Muscle layer of duodenum (tissue), 2 donors: ENCODE results near the gene PHF2.

Source experiments
- H3K27ac ChIP-seq: one replicate; pipeline ENCODE4 v1.7.0; 2013; ENCODE audit warnings: mild to moderate bottlenecking, low read length
- H3K27me3 ChIP-seq: one replicate; pipeline ENCODE4 v1.7.0; 2013; ENCODE audit warnings: low read depth, mild to moderate bottlenecking, control low read depth, low read length
- H3K36me3 ChIP-seq, 2 donors: one replicate each; pipeline ENCODE4 v1.7.0; 2013; ENCODE audit warnings: low read length in 2 of 2, control low read depth in 1 of 2, mild to moderate bottlenecking in 1 of 2; ENCODE audit not compliant: insufficient read depth in 2 of 2, control insufficient read depth in 1 of 2
- H3K4me1 ChIP-seq, 2 donors: one replicate each; pipeline ENCODE4 v1.7.0; 2013; ENCODE audit warnings: low read length in 2 of 2, mild to moderate bottlenecking in 2 of 2, control low read depth in 1 of 2, moderate library complexity in 1 of 2; ENCODE audit not compliant: insufficient read depth in 2 of 2, control insufficient read depth in 1 of 2
- H3K4me3 ChIP-seq, 2 donors: one replicate each; pipeline ENCODE4 v1.7.0; 2013; ENCODE audit warnings: low read length in 2 of 2, low read depth in 1 of 2, mild to moderate bottlenecking in 1 of 2
- H3K9me3 ChIP-seq, 2 donors: one replicate each; pipeline ENCODE4 v1.7.0; 2013; ENCODE audit warnings: low read length in 2 of 2, control low read depth in 1 of 2, mild to moderate bottlenecking in 1 of 2; ENCODE audit not compliant: control insufficient read depth in 1 of 2
- donor health status: healthy.

PHF2 gene

GRCh38 chr9:93588641-93589609 lies 12.5 kb downstream of the PHF2 start:
- no peak overlapping the region for H3K27ac ChIP-seq
- peaks cover 7 to 27% of the 10 kb centered on the region in 2 donors for H3K4me1 ChIP-seq
- H3K27me3 ChIP-seq: no peaks in the 10 kb centered on the region

GRCh38 chr9:93589688-93590087 lies 13.3 kb downstream of the PHF2 start:
- no peaks in the 10 kb centered on the region for H3K36me3 ChIP-seq
- H3K9me3 ChIP-seq: no peaks in the 10 kb centered on the region
- no peaks in the 10 kb centered on the region for H3K27me3 ChIP-seq
- H3K4me1 ChIP-seq: peaks cover 7 to 35% of the 10 kb centered on the region in 2 donors
- no peak overlapping the region for H3K4me3 ChIP-seq
- H3K27ac ChIP-seq: no peak overlapping the region

More at GRCh38 chr9:93588641-93589609, 12.5 kb downstream of the PHF2 start:
- H3K36me3 ChIP-seq: no peaks in the 10 kb centered on the region
- no peaks in the 10 kb centered on the region for H3K9me3 ChIP-seq
- no peak overlapping the region for H3K4me3 ChIP-seq

- Histone ChIP-seq H3K36me3 (no peaks in the 10 kb centered on the region), H3K4me3 (no peak overlapping the region), H3K4me1 (peaks cover 7 to 36% of the 10 kb centered on the region in 2 donors), H3K27me3 (no peaks in the 10 kb centered on the region), H3K9me3 (no peaks in the 10 kb centered on the region), H3K27ac (no peak overlapping the region)
Measured at GRCh38 chr9:93590609-93591234, 14.3 kb downstream of the PHF2 start.

DNA sequence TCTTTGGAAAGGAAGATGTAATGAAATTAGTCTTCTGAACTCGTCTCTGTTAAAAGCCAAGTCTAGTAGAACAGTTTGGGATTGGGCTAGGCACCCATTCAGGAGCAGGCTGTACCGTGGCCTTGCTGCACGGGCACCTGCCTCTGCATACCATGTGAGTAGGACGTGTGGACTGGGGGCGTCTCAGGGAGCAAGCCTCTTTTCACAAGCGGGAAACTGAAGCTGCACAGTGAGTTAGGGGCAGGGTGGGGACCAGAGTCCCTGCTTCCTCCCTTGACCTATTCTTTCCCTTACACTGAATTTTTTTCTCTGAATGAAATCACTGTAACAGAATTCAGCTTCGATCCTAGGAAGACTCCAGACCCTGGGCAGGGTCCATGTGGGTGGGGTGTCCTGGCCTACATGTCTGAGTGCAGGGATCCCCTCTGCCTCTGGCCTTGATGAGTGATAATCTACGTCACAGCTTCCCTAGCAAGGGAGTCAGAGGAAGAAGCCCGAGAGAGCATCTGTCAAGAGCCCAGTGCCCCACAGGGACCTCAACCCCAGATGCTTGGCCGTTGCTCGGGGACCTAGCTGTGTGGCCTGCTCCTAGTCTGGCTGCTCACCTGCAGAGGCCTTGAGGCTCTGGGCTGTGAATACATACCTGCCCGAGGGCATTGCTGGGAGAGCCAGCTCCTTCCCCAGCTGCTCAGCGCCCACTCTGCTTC lies 15.1 kb downstream of the PHF2 start:
- Histone ChIP-seq H3K27me3 (no peaks in the 10 kb centered on the region), H3K9me3 (no peaks in the 10 kb centered on the region), H3K4me1 (peaks cover 7 to 34% of the 10 kb centered on the region in 2 donors), H3K36me3 (no peaks in the 10 kb centered on the region), H3K4me3 (no peak overlapping the region), H3K27ac (no peak overlapping the region)

DNA sequence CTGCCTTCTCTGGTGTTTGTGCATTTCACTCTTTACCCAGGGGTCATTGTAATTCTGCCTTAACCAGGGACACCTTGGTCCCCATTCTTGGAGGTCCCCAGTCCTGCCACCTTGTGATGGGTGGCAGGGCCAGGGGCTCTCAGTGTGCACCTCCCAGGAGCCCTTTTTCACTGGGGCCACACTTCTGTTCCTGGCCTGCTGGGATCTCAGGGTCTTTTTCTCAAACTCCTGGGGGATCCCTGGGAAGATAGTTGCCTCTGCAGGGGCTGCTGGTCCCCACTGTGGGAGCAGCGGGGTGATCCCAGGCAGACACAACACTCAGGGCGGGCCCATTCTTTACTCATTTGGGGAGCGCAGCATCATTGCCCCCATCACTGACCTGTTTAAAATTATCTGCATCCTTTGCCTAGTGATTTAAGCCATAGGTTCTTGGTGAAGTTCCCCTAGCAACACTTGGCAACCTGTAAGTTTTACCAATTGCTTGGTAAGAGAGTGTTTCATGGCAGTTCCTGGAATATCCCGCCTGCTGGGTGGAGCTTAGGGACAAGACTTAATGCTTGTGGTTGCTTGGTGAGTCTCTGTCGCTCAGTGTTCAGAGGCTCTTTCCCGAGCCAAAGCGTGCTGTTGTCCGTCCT lies 15.7 kb downstream of the PHF2 start:
- no peak overlapping the region for H3K27ac ChIP-seq
- no peaks in the 10 kb centered on the region for H3K27me3 ChIP-seq
- H3K36me3 ChIP-seq: no peaks in the 10 kb centered on the region
- no peaks in the 10 kb centered on the region for H3K9me3 ChIP-seq
- no peak overlapping the region for H3K4me3 ChIP-seq
- peaks cover 7 to 31% of the 10 kb centered on the region in 2 donors for H3K4me1 ChIP-seq

GRCh38 chr9:93592643-93593021 lies 16.2 kb downstream of the PHF2 start:
- Histone ChIP-seq H3K27ac (no peak overlapping the region), H3K4me3 (no peak overlapping the region), H3K27me3 (no peaks in the 10 kb centered on the region), H3K4me1 (peaks cover 7 to 31% of the 10 kb centered on the region in 2 donors), H3K9me3 (no peaks in the 10 kb centered on the region), H3K36me3 (no peaks in the 10 kb centered on the region)

GRCh38 chr9:93593144-93593658 lies 16.8 kb downstream of the PHF2 start:
- Histone ChIP-seq H3K4me1 (peaks cover 7 to 31% of the 10 kb centered on the region in 2 donors), H3K9me3 (no peaks in the 10 kb centered on the region), H3K27me3 (no peaks in the 10 kb centered on the region), H3K4me3 (no peak overlapping the region), H3K27ac (no peak overlapping the region), H3K36me3 (no peaks in the 10 kb centered on the region)

GRCh38 chr9:93594041-93594756 lies 17.8 kb downstream of the PHF2 start:
- Histone ChIP-seq H3K9me3 (no peaks in the 10 kb centered on the region), H3K4me3 (no peak overlapping the region), H3K4me1 (peaks cover 10 to 40% of the 10 kb centered on the region in 2 donors), H3K27ac (no peak overlapping the region), H3K27me3 (no peaks in the 10 kb centered on the region), H3K36me3 (no peaks in the 10 kb centered on the region)

- Histone ChIP-seq H3K4me3 (no peak overlapping the region), H3K36me3 (no peaks in the 10 kb centered on the region), H3K27me3 (no peaks in the 10 kb centered on the region), H3K27ac (no peak overlapping the region), H3K4me1 (peaks cover 3 to 37% of the 10 kb centered on the region in 2 donors), H3K9me3 (no peaks in the 10 kb centered on the region)
Measured at GRCh38 chr9:93595461-93595860, 19.1 kb downstream of the PHF2 start.

- H3K9me3 ChIP-seq: no peaks in the 10 kb centered on the region
Measured at GRCh38 chr9:93595861-93596365, 19.5 kb downstream of the PHF2 start.

More at GRCh38 chr9:93595861-93596365, 19.5 kb downstream of the PHF2 start:
- Histone ChIP-seq H3K4me1 (peaks cover 3 to 36% of the 10 kb centered on the region in 2 donors), H3K4me3 (no peak overlapping the region), H3K27ac (no peak overlapping the region), H3K27me3 (no peaks in the 10 kb centered on the region), H3K36me3 (no peaks in the 10 kb centered on the region)
